ENCODE measurements around the gene TOX2. TPM values are rescaled to one million over a fixed set of nuclear protein-coding genes. Genes with fewer than 3 reads are reported as not detected.
A peak's percentile ranks its signal among the peaks of the same experiment; 100 is the strongest.

TOX2 gene
- polyA plus RNA-seq: 1 to 10 TPM; 2.4 to 5.0 (median 2.9) TPM

- Mint-ChIP-seq H3K4me1 (peaks cover 21 to 26% of the 10 kb centered on the region in 2 donors), H3K27me3 (ENCODE audit: low read depth in 3 of 3) (peaks cover 19 to 35% (median 27%) of the 10 kb centered on the region in 3 donors), H3K36me3 (peaks cover 0 to 3% (median 0%) of the 10 kb centered on the region in 3 donors), H3K4me3 (peak within 1 kb of the TSS; percentile 74 to 92 (median 80)), H3K27ac (peak within 1 kb of the TSS; percentile 19 to 92 (median 89)), H3K9me3 (peaks cover 5 to 13% (median 11%) of the 10 kb centered on the region in 6 donors)
- DNase-seq: peak in 2 of 3 donors; percentile 51 to 55
Measured at GRCh38 chr20:43914311-43915210, at the start of gene TOX2. TOX2 (plus strand) TSS chr20:43914852; CDS start chr20:43914892, 40 bp downstream.

GRCh38 chr20:43868091-43868490, 46.6 kb upstream of the TOX2 start:
- Mint-ChIP-seq H3K4me1 (no peaks in the 10 kb centered on the region), H3K27ac (no peak overlapping the region), H3K4me3 (no peak overlapping the region), H3K9me3 (no peaks in the 10 kb centered on the region), H3K27me3 (ENCODE audit: low read depth in 3 of 3) (peaks cover 0 to 11% (median 10%) of the 10 kb centered on the region in 3 donors), H3K36me3 (no peaks in the 10 kb centered on the region)
- DNase-seq: no peak

GRCh38 chr20:43870484-43870883, 44.2 kb upstream of the TOX2 start:
- Mint-ChIP-seq H3K27ac (no peak overlapping the region), H3K36me3 (no peaks in the 10 kb centered on the region), H3K27me3 (ENCODE audit: low read depth in 3 of 3) (peaks cover 7 to 14% (median 8%) of the 10 kb centered on the region in 3 donors), H3K4me3 (no peak overlapping the region), H3K9me3 (no peaks in the 10 kb centered on the region), H3K4me1 (no peaks in the 10 kb centered on the region)
- DNase-seq: no peak

- DNase-seq: no peak
- peaks cover 7 to 28% (median 13%) of the 10 kb centered on the region in 3 donors for H3K27me3 Mint-ChIP-seq (ENCODE audit: low read depth in 3 of 3)
- peaks cover 0 to 3% (median 0%) of the 10 kb centered on the region in 6 donors for H3K9me3 Mint-ChIP-seq
- no peaks in the 10 kb centered on the region for H3K4me1 Mint-ChIP-seq
- H3K4me3 Mint-ChIP-seq: no peak overlapping the region
- H3K36me3 Mint-ChIP-seq: peaks cover 0 to 5% (median 0%) of the 10 kb centered on the region in 3 donors
- H3K27ac Mint-ChIP-seq: no peak overlapping the region
Measured at GRCh38 chr20:43878776-43879175, 35.9 kb upstream of the TOX2 start.

GRCh38 chr20:43893930-43894329, 20.7 kb upstream of the TOX2 start:
- peaks cover 13 to 16% (median 16%) of the 10 kb centered on the region in 3 donors for H3K36me3 Mint-ChIP-seq
- peaks cover 10 to 39% (median 27%) of the 10 kb centered on the region in 6 donors for H3K9me3 Mint-ChIP-seq
- H3K27me3 Mint-ChIP-seq (ENCODE audit: low read depth in 3 of 3): peaks cover 8 to 25% (median 12%) of the 10 kb centered on the region in 3 donors
- no peak overlapping the region for H3K4me3 Mint-ChIP-seq
- no peak overlapping the region for H3K27ac Mint-ChIP-seq
- no peaks in the 10 kb centered on the region for H3K4me1 Mint-ChIP-seq
- no peak for DNase-seq

- Mint-ChIP-seq H3K27ac (no peak overlapping the region), H3K4me1 (no peaks in the 10 kb centered on the region), H3K9me3 (peaks cover 6 to 33% (median 21%) of the 10 kb centered on the region in 6 donors), H3K36me3 (peaks cover 10 to 15% (median 14%) of the 10 kb centered on the region in 3 donors), H3K27me3 (ENCODE audit: low read depth in 3 of 3) (peaks cover 8 to 25% (median 12%) of the 10 kb centered on the region in 3 donors), H3K4me3 (no peak overlapping the region)
- DNase-seq: no peak
Measured at GRCh38 chr20:43894491-43894890, 20.2 kb upstream of the TOX2 start.

GRCh38 chr20:43895235-43895634, 19.4 kb upstream of the TOX2 start:
- H3K4me3 Mint-ChIP-seq: no peak overlapping the region
- H3K27me3 Mint-ChIP-seq (ENCODE audit: low read depth in 3 of 3): peaks cover 6 to 23% (median 8%) of the 10 kb centered on the region in 3 donors
- peaks cover 2 to 25% (median 14%) of the 10 kb centered on the region in 6 donors for H3K9me3 Mint-ChIP-seq
- H3K27ac Mint-ChIP-seq: no peak overlapping the region
- H3K36me3 Mint-ChIP-seq: peaks cover 5 to 10% (median 9%) of the 10 kb centered on the region in 3 donors
- no peaks in the 10 kb centered on the region for H3K4me1 Mint-ChIP-seq
- no peak for DNase-seq

- H3K36me3 Mint-ChIP-seq: peaks cover 0 to 8% (median 0%) of the 10 kb centered on the region in 3 donors
- H3K4me1 Mint-ChIP-seq: no peaks in the 10 kb centered on the region
- H3K4me3 Mint-ChIP-seq: no peak overlapping the region
- H3K9me3 Mint-ChIP-seq: peaks cover 0 to 6% (median 0%) of the 10 kb centered on the region in 6 donors
- DNase-seq: no peak
- no peak overlapping the region for H3K27ac Mint-ChIP-seq
- peaks cover 0 to 21% (median 3%) of the 10 kb centered on the region in 3 donors for H3K27me3 Mint-ChIP-seq (ENCODE audit: low read depth in 3 of 3)
Measured at GRCh38 chr20:43899274-43900120, 15.2 kb upstream of the TOX2 start.

- H3K36me3 Mint-ChIP-seq: peaks cover 0 to 8% (median 0%) of the 10 kb centered on the region in 3 donors
- peaks cover 0 to 21% (median 3%) of the 10 kb centered on the region in 3 donors for H3K27me3 Mint-ChIP-seq (ENCODE audit: low read depth in 3 of 3)
- H3K27ac Mint-ChIP-seq: no peak overlapping the region
- no peaks in the 10 kb centered on the region for H3K4me1 Mint-ChIP-seq
- DNase-seq: no peak
- H3K4me3 Mint-ChIP-seq: no peak overlapping the region
- H3K9me3 Mint-ChIP-seq: peaks cover 0 to 6% (median 0%) of the 10 kb centered on the region in 6 donors
Measured at GRCh38 chr20:43900121-43900466, 14.6 kb upstream of the TOX2 start.

- H3K36me3 Mint-ChIP-seq: peaks cover 0 to 8% (median 0%) of the 10 kb centered on the region in 3 donors
- no peak for DNase-seq
- peaks cover 0 to 21% (median 3%) of the 10 kb centered on the region in 3 donors for H3K27me3 Mint-ChIP-seq (ENCODE audit: low read depth in 3 of 3)
- H3K4me1 Mint-ChIP-seq: no peaks in the 10 kb centered on the region
- peaks cover 0 to 6% (median 0%) of the 10 kb centered on the region in 6 donors for H3K9me3 Mint-ChIP-seq
- no peak overlapping the region for H3K4me3 Mint-ChIP-seq
- H3K27ac Mint-ChIP-seq: no peak overlapping the region
Measured at GRCh38 chr20:43900496-43900895, 14.2 kb upstream of the TOX2 start.

- Mint-ChIP-seq H3K27me3 (ENCODE audit: low read depth in 3 of 3) (peaks cover 0 to 21% (median 3%) of the 10 kb centered on the region in 3 donors), H3K9me3 (peaks cover 0 to 6% (median 0%) of the 10 kb centered on the region in 6 donors), H3K4me3 (no peak overlapping the region), H3K27ac (no peak overlapping the region), H3K4me1 (no peaks in the 10 kb centered on the region), H3K36me3 (peaks cover 0 to 8% (median 0%) of the 10 kb centered on the region in 3 donors)
- no peak for DNase-seq
Measured at GRCh38 chr20:43901296-43901695, 13.4 kb upstream of the TOX2 start.

GRCh38 chr20:43903953-43904826, 10.5 kb upstream of the TOX2 start:
- H3K27ac Mint-ChIP-seq: no peak overlapping the region
- H3K4me3 Mint-ChIP-seq: no peak overlapping the region
- peaks cover 0 to 13% (median 3%) of the 10 kb centered on the region in 3 donors for H3K27me3 Mint-ChIP-seq (ENCODE audit: low read depth in 3 of 3)
- H3K9me3 Mint-ChIP-seq: peaks cover 0 to 15% (median 7%) of the 10 kb centered on the region in 6 donors
- H3K4me1 Mint-ChIP-seq: no peaks in the 10 kb centered on the region
- no peak for DNase-seq
- H3K36me3 Mint-ChIP-seq: peaks cover 4 to 10% (median 4%) of the 10 kb centered on the region in 3 donors

- Mint-ChIP-seq H3K9me3 (peaks cover 0 to 15% (median 7%) of the 10 kb centered on the region in 6 donors), H3K4me1 (no peaks in the 10 kb centered on the region), H3K36me3 (peaks cover 4 to 10% (median 4%) of the 10 kb centered on the region in 3 donors), H3K4me3 (no peak overlapping the region), H3K27ac (no peak overlapping the region), H3K27me3 (ENCODE audit: low read depth in 3 of 3) (peaks cover 0 to 12% (median 3%) of the 10 kb centered on the region in 3 donors)
- DNase-seq: no peak
Measured at GRCh38 chr20:43904827-43905177, 9.8 kb upstream of the TOX2 start.
